Fibroblast of skin of scalp (primary cell): ENCODE data around the gene ZNF879. TPM values are rescaled to one million over a fixed set of nuclear protein-coding genes. Genes with fewer than 3 reads are reported as not detected.
A peak's percentile ranks its signal among the peaks of the same experiment; 100 is the strongest.

Experiments
- DNase-seq: peaks from one replicate; pipeline ENCODE4 v3.0.0-alpha.2; 2013
- polyA plus RNA-seq, 2 experiments: library from polyadenylated mRNA; unstranded; fragments of 120-200 nt; gene quantifications; one replicate each; pipeline ENCODE4 v1.2.1, GENCODE V29; 2013; ENCODE audit not compliant: insufficient read length in 2 of 2

The ZNF879 gene
- 1.8 TPM for polyA plus RNA-seq (2013, experiment 1 of 2; ENCODE audit: insufficient read length)
- polyA plus RNA-seq (2013, experiment 2 of 2; ENCODE audit: insufficient read length): 1.9 TPM

GRCh38 chr5:179023528-179024189 is at the start of gene ZNF879:
Gene ZNF879, plus strand, starts transcription at chr5:179023804. Its CDS starts 1,201 bp downstream, at chr5:179025005.
- peak; percentile 97 for DNase-seq

- no peak for DNase-seq
Observed at GRCh38 chr5:178981381-178981780, 42.2 kb upstream of the ZNF879 start.

- no peak for DNase-seq
Observed at GRCh38 chr5:178982941-178983340, 40.7 kb upstream of the ZNF879 start.

- no peak for DNase-seq
Observed at GRCh38 chr5:178983728-178984127, 39.9 kb upstream of the ZNF879 start.

GRCh38 chr5:178984145-178985072 is 39.2 kb upstream of the ZNF879 start:
- no peak for DNase-seq

- no peak for DNase-seq
Observed at GRCh38 chr5:178986326-178986960, 37.2 kb upstream of the ZNF879 start.

- no peak for DNase-seq
Observed at GRCh38 chr5:178988436-178989220, 35.0 kb upstream of the ZNF879 start.

GRCh38 chr5:178989311-178989710 is 34.3 kb upstream of the ZNF879 start:
- DNase-seq: no peak

GRCh38 chr5:178990491-178990890 is 33.1 kb upstream of the ZNF879 start:
- no peak for DNase-seq

GRCh38 chr5:178991190-178992145 is 32.1 kb upstream of the ZNF879 start:
- DNase-seq: no peak

GRCh38 chr5:178992291-178992895 is 31.2 kb upstream of the ZNF879 start:
- no peak for DNase-seq

- no peak for DNase-seq
Observed at GRCh38 chr5:178993236-178993765, 30.3 kb upstream of the ZNF879 start.

- no peak for DNase-seq
Observed at GRCh38 chr5:178993955-178994579, 29.5 kb upstream of the ZNF879 start.

- no peak for DNase-seq
Observed at GRCh38 chr5:178994580-178995340, 28.8 kb upstream of the ZNF879 start, which contains the start of gene GRM6. Gene GRM6, minus strand, starts transcription at chr5:178995320. Its CDS starts 376 bp downstream, at chr5:178994944.

GRCh38 chr5:178995341-178995690 is 28.3 kb upstream of the ZNF879 start:
- DNase-seq: no peak

GRCh38 chr5:178996156-178996555 is 27.4 kb upstream of the ZNF879 start:
- no peak for DNase-seq

GRCh38 chr5:178997191-178997590 is 26.4 kb upstream of the ZNF879 start:
- no peak for DNase-seq

- DNase-seq: no peak
Observed at GRCh38 chr5:178998441-178998840, 25.2 kb upstream of the ZNF879 start.

GRCh38 chr5:179006564-179006963 is 17.0 kb upstream of the ZNF879 start:
- DNase-seq: no peak
